CD4-positive, alpha-beta memory T cell (primary cell): ENCODE data around the gene KLHL36. TPM values are rescaled to one million over a fixed set of nuclear protein-coding genes. Genes with fewer than 3 reads are reported as not detected.
A peak's percentile ranks its signal among the peaks of the same experiment; 100 is the strongest.

Experiments used
- CTCF ChIA-PET: fragments of 350-600 bp; sonication (Branson Sonifier 250); formaldehyde crosslinking; loops from one replicate; lab custom pipeline; 2021; ENCODE audit warnings: inconsistent platforms; ENCODE audit not compliant: partially characterized antibody; lab: Charles Lee
- POLR2A ChIA-PET: fragments of 350-600 bp; sonication (Branson Sonifier 250); formaldehyde crosslinking; loops from one replicate; lab custom pipeline; 2021; ENCODE audit not compliant: partially characterized antibody; lab: Charles Lee
- DNase-seq, 5 donors: peaks; one replicate each; pipeline versions ENCODE4 v3.0.0 to v3.0.0-alpha.2; 2020 to 2022; ENCODE audit warnings: mixed read lengths in 1 of 5
- H3K27ac ChIP-seq: one replicate; pipeline ENCODE4 v1.7.0; 2013; ENCODE audit warnings: low read depth, low read length
- H3K27me3 ChIP-seq: 2 replicates; pipeline ENCODE4 v1.7.0; 2013; ENCODE audit warnings: mild to moderate bottlenecking, low read length, moderate library complexity; ENCODE audit not compliant: insufficient read depth
- H3K36me3 ChIP-seq: 2 replicates; pipeline ENCODE4 v1.7.0; 2013; ENCODE audit warnings: mild to moderate bottlenecking, low read length, moderate library complexity; ENCODE audit not compliant: insufficient read depth
- H3K4me1 ChIP-seq: 2 replicates; pipeline ENCODE4 v1.7.0; 2013; ENCODE audit warnings: mild to moderate bottlenecking, low read length, moderate library complexity; ENCODE audit not compliant: insufficient read depth
- H3K4me3 ChIP-seq, 2 donors: one replicate each; pipeline ENCODE4 v1.7.0; 2013; ENCODE audit warnings: low read length in 2 of 2, mild to moderate bottlenecking in 1 of 2
- H3K9me3 ChIP-seq, 2 donors: one replicate each; pipeline ENCODE4 v1.7.0; 2013; ENCODE audit warnings: low read length in 2 of 2, control low read depth in 1 of 2; ENCODE audit not compliant: control insufficient read depth in 1 of 2
- H3K27ac Mint-ChIP-seq, 7 donors: one replicate each; pipeline ENCODE4 v1.8.0; 2020 to 2021; ENCODE audit warnings: mixed read lengths in 7 of 7, mild to moderate bottlenecking in 6 of 7, inconsistent platforms in 3 of 7, moderate library complexity in 3 of 7
- H3K27me3 Mint-ChIP-seq, 2 donors: one replicate each; pipeline ENCODE4 v1.8.0; 2020 to 2021; ENCODE audit warnings: mixed read lengths in 2 of 2
- H3K36me3 Mint-ChIP-seq, 2 donors: one replicate each; pipeline ENCODE4 v1.8.0; 2020 to 2021; ENCODE audit warnings: mixed read lengths in 2 of 2, inconsistent platforms in 1 of 2, mild to moderate bottlenecking in 1 of 2
- H3K4me1 Mint-ChIP-seq, 4 donors: one replicate each; pipeline ENCODE4 v1.8.0; 2020 to 2021; ENCODE audit warnings: mixed read lengths in 4 of 4, mild to moderate bottlenecking in 1 of 4
- H3K4me3 Mint-ChIP-seq, 8 donors: one replicate each; pipeline ENCODE4 v1.8.0; 2020 to 2021; ENCODE audit warnings: mixed read lengths in 8 of 8, mild to moderate bottlenecking in 7 of 8, moderate library complexity in 6 of 8, inconsistent platforms in 3 of 8
- H3K9me3 Mint-ChIP-seq, 8 donors: one replicate each; pipeline ENCODE4 v1.8.0; 2020 to 2021; ENCODE audit warnings: mixed read lengths in 8 of 8, mild to moderate bottlenecking in 5 of 8, inconsistent platforms in 3 of 8, moderate library complexity in 1 of 8
- intact Hi-C: fragments of 100-400 bp; cut with micrococcal nuclease; formaldehyde crosslinking; loops from one replicate; pipeline ENCODE4 v1.15.1; 2023
- polyA plus RNA-seq, 2 donors: library from polyadenylated mRNA; unstranded; fragments of 300-500 nt; fragmentation: Illumina TruSeq; gene quantifications; one replicate each; pipeline ENCODE4 v1.2.3, GENCODE V29; 2021
- total RNA-seq, 2 experiments: library from RNA; stranded (reverse); gene quantifications; one replicate each; pipeline ENCODE4 v1.2.3, GENCODE V29; 2021

The KLHL36 gene
- total and polyA plus RNA-seq, 4 experiments from 2014 or later, result 28.2 to 149 (median 86.9) TPM

- intact Hi-C loops, result no loop called here
- Histone ChIP-seq H3K27ac (peak overlapping the region; percentile 62), H3K4me1 (peaks cover 100% of the 10 kb centered on the region), H3K4me3 (peak overlapping the region in 1 of 2 donors; percentile 12), H3K27me3 (no peaks in the 10 kb centered on the region), H3K36me3 (peaks cover 5% of the 10 kb centered on the region), H3K9me3 (peaks cover 0 to 4% of the 10 kb centered on the region in 2 donors)
- ChIA-PET POLR2A (interaction anchor here (1.2 to 16.3 kb wide), 8 partner anchors 5 to 91 kb away, joined by 3 to 530 read pairs (median 88); partner anchors contain the start of gene COTL1), CTCF (interaction anchor here (0.8 to 15.2 kb wide), 3 partner anchors 9 to 100 kb away, joined by 3 to 358 read pairs (median 3); partner anchors contain the start of gene MEAK7)
- H3K4me1 Mint-ChIP-seq, result peaks cover 80 to 99% (median 94%) of the 10 kb centered on the region in 4 donors
- peak overlapping the region; percentile 84 to 99 (median 92) for H3K27ac Mint-ChIP-seq
- H3K27me3 Mint-ChIP-seq, result no peaks in the 10 kb centered on the region
- peaks cover 0 to 2% (median 0%) of the 10 kb centered on the region in 8 donors for H3K9me3 Mint-ChIP-seq
- DNase-seq, result no peak
- peak overlapping the region; percentile 64 to 86 (median 78) for H3K4me3 Mint-ChIP-seq
- H3K36me3 Mint-ChIP-seq, result peaks cover 35 to 58% of the 10 kb centered on the region in 2 donors
Measured at GRCh38 chr16:84609563-84610177, 38.6 kb upstream of the KLHL36 start.

- CTCF ChIA-PET, result interaction anchor here (0.8 to 15.2 kb wide), 2 partner anchors 11 to 101 kb away, joined by 3 to 358 read pairs; partner anchors contain the start of gene MEAK7
- Histone ChIP-seq H3K36me3 (peaks cover 5% of the 10 kb centered on the region), H3K27me3 (no peaks in the 10 kb centered on the region), H3K4me3 (no peak overlapping the region), H3K9me3 (peaks cover 0 to 2% of the 10 kb centered on the region in 2 donors), H3K27ac (peak overlapping the region; percentile 62), H3K4me1 (peaks cover 100% of the 10 kb centered on the region)
- H3K27ac Mint-ChIP-seq, result peak overlapping the region; percentile 84 to 99 (median 92)
- peaks cover 39 to 61% of the 10 kb centered on the region in 2 donors for H3K36me3 Mint-ChIP-seq
- H3K4me3 Mint-ChIP-seq, result peak overlapping the region in 7 of 8 donors; percentile 64 to 84 (median 78)
- POLR2A ChIA-PET, result interaction anchor here (1.5 to 10.2 kb wide), 4 partner anchors 9 to 61 kb away, joined by 3 to 530 read pairs (median 6); no protein-coding TSS in a partner anchor
- H3K4me1 Mint-ChIP-seq, result peaks cover 83 to 99% (median 95%) of the 10 kb centered on the region in 4 donors
- intact Hi-C loops, result no loop called here
- H3K27me3 Mint-ChIP-seq, result no peaks in the 10 kb centered on the region
- H3K9me3 Mint-ChIP-seq, result peaks cover 0 to 2% (median 0%) of the 10 kb centered on the region in 8 donors
- DNase-seq, result no peak
Measured at GRCh38 chr16:84610376-84610775, 37.9 kb upstream of the KLHL36 start.

- Histone ChIP-seq H3K4me3 (no peak overlapping the region), H3K27me3 (no peaks in the 10 kb centered on the region), H3K27ac (peak overlapping the region; percentile 62), H3K9me3 (no peaks in the 10 kb centered on the region), H3K4me1 (peaks cover 100% of the 10 kb centered on the region), H3K36me3 (peaks cover 5% of the 10 kb centered on the region)
- CTCF ChIA-PET, result interaction anchor here (6.9 to 15.2 kb wide), 2 partner anchors 12 to 102 kb away, joined by 45 to 358 read pairs; partner anchors contain the start of gene MEAK7
- peak overlapping the region; percentile 84 to 99 (median 92) for H3K27ac Mint-ChIP-seq
- DNase-seq, result no peak
- H3K36me3 Mint-ChIP-seq, result peaks cover 44 to 61% of the 10 kb centered on the region in 2 donors
- peak overlapping the region; percentile 36 to 83 (median 58) for H3K4me3 Mint-ChIP-seq
- POLR2A ChIA-PET, result interaction anchor here (1.5 to 10.2 kb wide), 5 partner anchors 10 to 98 kb away, joined by 3 to 530 read pairs (median 9); no protein-coding TSS in a partner anchor
- intact Hi-C loops, result no loop called here
- H3K4me1 Mint-ChIP-seq, result peaks cover 84 to 99% (median 95%) of the 10 kb centered on the region in 4 donors
- H3K9me3 Mint-ChIP-seq, result peaks cover 0 to 2% (median 0%) of the 10 kb centered on the region in 8 donors
- no peaks in the 10 kb centered on the region for H3K27me3 Mint-ChIP-seq
Measured at GRCh38 chr16:84611041-84611440, 37.3 kb upstream of the KLHL36 start.

GRCh38 chr16:84612686-84613085 lies 35.6 kb upstream of the KLHL36 start:
- peak overlapping the region in 3 of 8 donors; percentile 11 to 97 (median 17) for H3K4me3 Mint-ChIP-seq

GRCh38 chr16:84613408-84614072 lies 34.8 kb upstream of the KLHL36 start:
- Histone ChIP-seq H3K9me3 (no peaks in the 10 kb centered on the region), H3K4me3 (peak overlapping the region in 1 of 2 donors; percentile 24), H3K4me1 (peaks cover 80% of the 10 kb centered on the region), H3K36me3 (no peaks in the 10 kb centered on the region), H3K27ac (peak overlapping the region; percentile 45), H3K27me3 (no peaks in the 10 kb centered on the region)
- POLR2A ChIA-PET, result interaction anchor here (0.7 to 10.2 kb wide), 9 partner anchors 12 to 101 kb away, joined by 3 to 530 read pairs (median 5); no protein-coding TSS in a partner anchor
- no peak for DNase-seq
- Mint-ChIP-seq H3K4me3 (peak overlapping the region; percentile 68 to 97 (median 90)), H3K4me1 (peaks cover 65 to 89% (median 76%) of the 10 kb centered on the region in 4 donors), H3K27ac (peak overlapping the region; percentile 80 to 96 (median 94)), H3K27me3 (no peaks in the 10 kb centered on the region), H3K9me3 (peaks cover 0 to 4% (median 0%) of the 10 kb centered on the region in 8 donors), H3K36me3 (peaks cover 39 to 57% of the 10 kb centered on the region in 2 donors)
- intact Hi-C loops, result loop anchor here (1.0 kb wide), 1 partner anchor 14 kb away; no protein-coding TSS in a partner anchor
- CTCF ChIA-PET, result interaction anchor here (2.2 to 15.2 kb wide), 3 partner anchors 9 to 104 kb away, joined by 7 to 358 read pairs (median 45); partner anchors contain the start of gene MEAK7

More at GRCh38 chr16:84612686-84613085, 35.6 kb upstream of the KLHL36 start:
- H3K36me3 ChIP-seq, result no peaks in the 10 kb centered on the region
- ChIA-PET POLR2A (interaction anchor here (0.7 to 10.2 kb wide), 12 partner anchors 10 to 106 kb away, joined by 3 to 530 read pairs (median 4); no protein-coding TSS in a partner anchor), CTCF (interaction anchor here (0.6 to 15.2 kb wide), 4 partner anchors 10 to 104 kb away, joined by 3 to 358 read pairs (median 26); partner anchors contain the start of gene MEAK7)
- Mint-ChIP-seq H3K9me3 (peaks cover 0 to 4% (median 0%) of the 10 kb centered on the region in 8 donors), H3K36me3 (peaks cover 39 to 64% of the 10 kb centered on the region in 2 donors), H3K27ac (peak overlapping the region; percentile 34 to 99 (median 90)), H3K27me3 (no peaks in the 10 kb centered on the region), H3K4me1 (peaks cover 73 to 97% (median 84%) of the 10 kb centered on the region in 4 donors)
- no peak overlapping the region for H3K4me3 ChIP-seq
- no peaks in the 10 kb centered on the region for H3K9me3 ChIP-seq
- H3K4me1 ChIP-seq, result peaks cover 85% of the 10 kb centered on the region
- DNase-seq, result no peak
- H3K27me3 ChIP-seq, result no peaks in the 10 kb centered on the region
- intact Hi-C loops, result no loop called here
- H3K27ac ChIP-seq, result peak overlapping the region; percentile 62

DNA sequence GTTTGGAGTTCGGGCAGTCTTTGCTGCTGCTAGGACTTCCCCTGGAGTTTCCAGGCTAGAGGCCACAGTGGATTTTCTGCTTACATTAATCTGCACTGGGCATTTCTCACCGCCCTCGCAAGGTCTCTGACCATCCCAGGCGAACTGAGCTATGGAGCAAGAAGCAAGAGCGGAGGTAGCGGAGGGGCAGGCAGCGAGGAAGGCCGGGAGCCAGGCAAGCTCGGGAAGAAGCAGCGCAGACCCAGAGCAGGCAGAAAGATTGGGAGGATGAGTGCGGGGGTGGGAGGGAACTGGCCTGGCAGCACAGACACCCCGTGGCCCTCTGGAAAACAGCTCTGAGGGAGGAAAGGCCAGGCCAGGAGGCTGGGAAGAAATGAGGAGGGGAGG lies 34.2 kb upstream of the KLHL36 start:
- Mint-ChIP-seq H3K27ac (peak overlapping the region; percentile 80 to 97 (median 94)), H3K9me3 (peaks cover 0 to 4% (median 0%) of the 10 kb centered on the region in 8 donors), H3K27me3 (no peaks in the 10 kb centered on the region), H3K36me3 (peaks cover 39 to 55% of the 10 kb centered on the region in 2 donors), H3K4me3 (peak overlapping the region; percentile 82 to 97 (median 95)), H3K4me1 (peaks cover 64 to 87% (median 73%) of the 10 kb centered on the region in 4 donors)
- POLR2A ChIA-PET, result interaction anchor here (0.8 to 10.2 kb wide), 8 partner anchors 13 to 107 kb away, joined by 3 to 530 read pairs (median 31); partner anchors contain the start of gene MEAK7
- H3K36me3 ChIP-seq, result no peaks in the 10 kb centered on the region
- H3K9me3 ChIP-seq, result no peaks in the 10 kb centered on the region
- H3K4me3 ChIP-seq, result peak overlapping the region; percentile 24 to 48
- no peak for DNase-seq
- no peaks in the 10 kb centered on the region for H3K27me3 ChIP-seq
- H3K4me1 ChIP-seq, result peaks cover 78% of the 10 kb centered on the region
- H3K27ac ChIP-seq, result peak overlapping the region; percentile 45
- intact Hi-C loops, result loop anchor here (1.0 kb wide), 1 partner anchor 15 kb away; no protein-coding TSS in a partner anchor
- CTCF ChIA-PET, result interaction anchor here (2.2 to 15.2 kb wide), 3 partner anchors 9 to 105 kb away, joined by 7 to 358 read pairs (median 45); partner anchors contain the start of gene MEAK7
